Suprapubic skin (tissue), 4 donors: ENCODE results near the gene GAD2. TPM values are rescaled to one million over a fixed set of nuclear protein-coding genes. Genes with fewer than 3 reads are reported as not detected.

Experiments
- DNase-seq, 2 donors: peaks; one replicate each; pipeline ENCODE4 v3.0.0-alpha.2; 2019; ENCODE audit warnings: low spot score in 2 of 2
- H3K27ac ChIP-seq: fragments of 200-600 bp; sonication (generic); one replicate; pipeline ENCODE4 v1.5.1; 2019
- H3K27me3 ChIP-seq: fragments of 200-600 bp; sonication (generic); one replicate; pipeline ENCODE4 v1.5.1; 2019
- H3K36me3 ChIP-seq: fragments of 200-600 bp; sonication (generic); one replicate; pipeline ENCODE4 v1.5.1; 2019
- H3K4me1 ChIP-seq: fragments of 200-600 bp; sonication (generic); one replicate; pipeline ENCODE4 v1.5.1; 2019
- H3K4me3 ChIP-seq: fragments of 200-600 bp; sonication (generic); one replicate; pipeline ENCODE4 v1.5.1; 2019; ENCODE audit warnings: mild to moderate bottlenecking
- H3K9me3 ChIP-seq: fragments of 200-600 bp; sonication (generic); one replicate; pipeline ENCODE4 v1.5.1; 2019
- CTCF ChIP-seq, 2 donors: fragments of 200-600 bp in 1 of 2; fragments of 450-650 bp in 1 of 2; sonication (generic) in 1 of 2; IDR thresholded peaks; one replicate each; pipeline ENCODE4 v1.5.1; 2016 to 2019; ENCODE audit warnings: antibody characterized with exemption in 2 of 2, mild to moderate bottlenecking in 1 of 2, moderate library complexity in 1 of 2
- EP300 ChIP-seq: sonication (generic); formaldehyde crosslinking; IDR thresholded peaks from one replicate; pipeline ENCODE4 v1.6.1; 2017; ENCODE audit warnings: antibody characterized with exemption
- POLR2A ChIP-seq, 2 donors: fragments of 450-650 bp; IDR thresholded peaks; one replicate each; pipeline ENCODE4 v1.6.1; 2017; ENCODE audit warnings: antibody characterized with exemption in 2 of 2, mild to moderate bottlenecking in 2 of 2, moderate library complexity in 2 of 2
- POLR2AphosphoS5 ChIP-seq, 3 donors: sonication (generic); formaldehyde crosslinking; IDR thresholded peaks; one replicate each; pipeline ENCODE4 v1.6.1; 2017; ENCODE audit warnings: antibody characterized with exemption in 3 of 3
- WGBS: methylation state at CpG from one replicate; pipeline ENCODE4 v1.1.5; 2018; 5-methylcytosine and 5-hydroxymethylcytosine counted together
- total RNA-seq, 4 donors: library from RNA; depleted of rRNA; stranded (reverse); fragments of >200 nt; gene quantifications; one replicate each; pipeline ENCODE4 v1.1.0, GENCODE V29; 2016

GAD2 gene
- total RNA-seq, 4 donors from 2014 or later = not detected

DNA sequence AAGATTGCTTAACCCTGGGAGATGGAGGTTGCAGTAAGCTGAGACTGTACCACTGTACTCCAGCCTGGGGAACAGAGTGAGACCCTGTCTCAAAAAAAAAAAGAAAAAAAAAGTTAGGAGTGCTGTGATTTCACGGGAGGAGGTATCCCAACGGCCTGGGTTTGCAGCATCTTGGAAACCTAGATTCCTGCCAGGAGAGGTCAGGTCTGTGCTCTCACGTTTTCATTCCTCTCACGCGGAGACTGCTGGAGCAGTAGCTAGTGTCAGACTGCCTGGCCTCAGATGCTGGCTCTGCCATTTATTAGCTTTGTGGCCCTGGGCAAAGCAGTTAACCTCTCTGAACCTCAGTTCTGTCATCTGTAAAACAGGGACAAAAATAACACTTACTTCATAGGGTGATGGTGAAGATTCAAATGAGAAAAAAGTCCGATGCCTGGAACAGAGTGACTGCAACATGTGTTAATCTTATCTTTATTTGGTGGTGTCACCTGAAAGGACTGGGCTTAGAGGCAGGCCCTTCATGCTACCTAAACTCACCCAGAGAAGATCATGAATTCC is 94.9 kb downstream of the GAD2 start:
- WGBS = 31% methylated on average over 6 of the region's 6 CpGs
- Histone ChIP-seq H3K4me3 (no peak overlapping the region), H3K36me3 (no peaks in the 10 kb centered on the region), H3K4me1 (no peaks in the 10 kb centered on the region), H3K27me3 (peaks cover 15% of the 10 kb centered on the region), H3K27ac (no peak overlapping the region), H3K9me3 (no peaks in the 10 kb centered on the region)
- TF ChIP-seq EP300 (no peak), CTCF (IDR thresholded peaks at IDR 0.05) (no peak), POLR2A (IDR thresholded peaks at IDR 0.05) (no peak)
- no peak for DNase-seq

GRCh38 chr10:26314265-26315013 is 97.9 kb downstream of the GAD2 start:
- no peak for DNase-seq
- TF ChIP-seq POLR2AphosphoS5 (IDR thresholded peaks at IDR 0.05) = no peak
- TF ChIP-seq EP300 = no peak
- TF ChIP-seq CTCF (IDR thresholded peaks at IDR 0.05) = no peak
- TF ChIP-seq POLR2A (IDR thresholded peaks at IDR 0.05) = no peak
- Histone ChIP-seq H3K9me3 (no peaks in the 10 kb centered on the region), H3K36me3 (no peaks in the 10 kb centered on the region), H3K4me3 (no peak overlapping the region), H3K27me3 (peaks cover 15% of the 10 kb centered on the region), H3K4me1 (no peaks in the 10 kb centered on the region), H3K27ac (no peak overlapping the region)
- WGBS = 88% methylated on average over 10 of the region's 10 CpGs

GRCh38 chr10:26318672-26319071 is 102.1 kb downstream of the GAD2 start:
- Histone ChIP-seq H3K36me3 (no peaks in the 10 kb centered on the region), H3K4me3 (no peak overlapping the region), H3K27ac (no peak overlapping the region), H3K4me1 (no peaks in the 10 kb centered on the region), H3K9me3 (no peaks in the 10 kb centered on the region), H3K27me3 (no peaks in the 10 kb centered on the region)
- WGBS = 60% methylated on average over 5 of the region's 5 CpGs
- DNase-seq = no peak
- TF ChIP-seq EP300 (no peak), POLR2AphosphoS5 (IDR thresholded peaks at IDR 0.05) (no peak), CTCF (IDR thresholded peaks at IDR 0.05) (no peak), POLR2A (IDR thresholded peaks at IDR 0.05) (no peak)

- TF ChIP-seq CTCF (IDR thresholded peaks at IDR 0.05) (no peak), EP300 (no peak), POLR2A (IDR thresholded peaks at IDR 0.05) (no peak), POLR2AphosphoS5 (IDR thresholded peaks at IDR 0.05) (no peak)
- DNase-seq = no peak
- 82% methylated on average over 3 of the region's 3 CpGs for WGBS
These were observed 106.6 kb downstream of the GAD2 start for GRCh38 chr10:26323219-26323618.

GRCh38 chr10:26326851-26327250 is 110.3 kb downstream of the GAD2 start:
- H3K36me3 ChIP-seq = no peaks in the 10 kb centered on the region
- no peaks in the 10 kb centered on the region for H3K9me3 ChIP-seq
- no peak overlapping the region for H3K27ac ChIP-seq
- no peak overlapping the region for H3K4me3 ChIP-seq
- 76% methylated on average over 3 of the region's 3 CpGs for WGBS
- DNase-seq = no peak
- H3K4me1 ChIP-seq = no peaks in the 10 kb centered on the region
- TF ChIP-seq POLR2A (IDR thresholded peaks at IDR 0.05) (no peak), CTCF (IDR thresholded peaks at IDR 0.05) (no peak), POLR2AphosphoS5 (IDR thresholded peaks at IDR 0.05) (no peak), EP300 (no peak)
- H3K27me3 ChIP-seq = no peaks in the 10 kb centered on the region

More at GRCh38 chr10:26323219-26323618, 106.6 kb downstream of the GAD2 start:
- no peaks in the 10 kb centered on the region for H3K9me3 ChIP-seq
- H3K36me3 ChIP-seq = no peaks in the 10 kb centered on the region
- H3K27me3 ChIP-seq = no peaks in the 10 kb centered on the region
- no peak overlapping the region for H3K4me3 ChIP-seq
- H3K4me1 ChIP-seq = no peaks in the 10 kb centered on the region
- no peak overlapping the region for H3K27ac ChIP-seq
